ENCODE data around the gene CEP20.

Gene CEP20

DNA sequence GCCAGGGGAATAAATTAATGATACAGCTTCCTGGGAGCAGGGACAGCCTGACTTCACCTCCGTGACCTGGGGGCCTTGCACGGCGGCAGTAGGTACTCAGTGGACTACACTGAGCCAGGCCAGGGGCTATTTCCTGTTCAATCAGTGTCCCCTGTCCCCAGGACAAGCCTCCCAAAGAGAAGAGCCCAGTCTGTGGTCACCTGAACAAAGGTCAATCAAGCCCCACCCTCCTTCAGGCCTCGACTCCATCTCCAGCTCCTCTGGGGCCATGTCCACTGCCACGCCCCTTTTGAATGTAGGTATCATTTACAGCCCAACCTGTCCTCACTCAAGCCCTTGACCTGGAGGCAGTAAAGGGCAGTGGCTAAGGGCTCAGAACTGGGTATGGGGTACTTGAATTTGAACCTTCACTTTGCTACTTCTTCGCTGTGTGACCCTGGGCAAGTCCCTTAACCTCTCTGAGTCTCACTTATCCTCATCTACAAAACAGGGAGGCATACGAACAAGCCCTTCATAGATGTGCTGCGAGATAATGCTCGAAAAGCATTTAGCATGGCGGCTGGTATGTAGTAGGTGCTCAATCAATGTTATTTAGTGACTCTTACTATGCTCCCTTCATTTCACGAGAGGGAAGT, 60.6 kb downstream of the CEP20 start:
- Histone ChIP-seq H3K4me3 (ENCODE audit: low read depth, low read length) (no peak overlapping the region), H3K79me2 (ENCODE audit: control insufficient read depth, insufficient read depth, low read length, poor library complexity) (no peaks in the 10 kb centered on the region), H2BK120ac (ENCODE audit: insufficient read depth, low read length, poor library complexity) (no peak overlapping the region), H2BK5ac (ENCODE audit: low read depth, low read length, poor library complexity) (no peak overlapping the region), H3K27ac (ENCODE audit: low read depth, low read length) (no peak overlapping the region), H3K36me3 (ENCODE audit: control insufficient read depth in 1 of 2, insufficient read depth in 2 of 2, low read length in 2 of 2) (no peaks in the 10 kb centered on the region), H3K79me1 (ENCODE audit: low read length) (no peaks in the 10 kb centered on the region), H4K12ac (ENCODE audit: low read depth, low read length) (no peak overlapping the region), H2BK12ac (ENCODE audit: low read length) (no peak overlapping the region), H3K4me2 (ENCODE audit: low read length) (no peak overlapping the region), H3K4ac (ENCODE audit: low read depth, low read length) (no peak overlapping the region), H2AFZ (ENCODE audit: insufficient read depth, low read length, poor library complexity) (no peak overlapping the region), H4K8ac (ENCODE audit: low read depth, low read length) (no peak overlapping the region), H2AK5ac (ENCODE audit: low read length) (no peak overlapping the region), H3K4me1 (ENCODE audit: control insufficient read depth in 1 of 2, insufficient read depth in 2 of 2, low read length in 2 of 2) (no peaks in the 10 kb centered on the region), H3K18ac (ENCODE audit: low read length) (no peak overlapping the region), H3K27me3 (ENCODE audit: insufficient read depth, low read length) (no peaks in the 10 kb centered on the region), H3K9ac (ENCODE audit: low read length) (no peak overlapping the region), H3K23ac (ENCODE audit: low read length) (no peak overlapping the region), H4K91ac (ENCODE audit: low read depth, low read length) (no peak overlapping the region), H3K14ac (ENCODE audit: low read length) (no peak overlapping the region), H3K9me3 (ENCODE audit: insufficient read depth, low read depth, low read length) (no peaks in the 10 kb centered on the region)
- whole genome bisulfite sequencing (ENCODE audit: extremely low coverage, insufficient coverage, insufficient read length): no CpG with 5 or more reads among the region's 11 CpGs
- DNase-seq: no peak

DNA sequence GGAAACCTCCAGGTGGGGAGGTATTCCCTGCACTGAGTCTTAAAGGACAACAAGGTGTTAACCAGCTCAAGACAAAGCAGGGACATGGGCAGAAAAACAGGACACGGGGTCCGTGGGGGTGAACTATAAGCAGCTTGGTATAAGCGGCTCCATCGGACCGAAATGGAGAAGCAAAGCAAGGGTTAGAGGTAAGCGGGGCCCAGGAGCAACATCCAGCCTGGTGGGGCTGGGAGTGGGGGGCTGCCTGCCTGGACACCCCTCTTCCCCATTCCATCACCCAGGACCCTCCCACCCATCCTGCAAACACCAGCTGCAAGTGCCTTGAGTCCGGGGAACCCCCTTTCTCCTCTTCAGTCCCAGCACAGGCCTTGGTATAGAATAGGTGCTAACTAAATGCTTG, 61.1 kb downstream of the CEP20 start:
- H2AK5ac ChIP-seq (ENCODE audit: low read length): no peak overlapping the region
- no peak overlapping the region for H3K4ac ChIP-seq (ENCODE audit: low read depth, low read length)
- H3K9ac ChIP-seq (ENCODE audit: low read length): no peak overlapping the region
- no peaks in the 10 kb centered on the region for H3K79me1 ChIP-seq (ENCODE audit: low read length)
- no peak overlapping the region for H3K4me3 ChIP-seq (ENCODE audit: low read depth, low read length)
- H3K27me3 ChIP-seq (ENCODE audit: insufficient read depth, low read length): no peaks in the 10 kb centered on the region
- no peak for DNase-seq
- no peak overlapping the region for H3K14ac ChIP-seq (ENCODE audit: low read length)
- H4K91ac ChIP-seq (ENCODE audit: low read depth, low read length): no peak overlapping the region
- H4K12ac ChIP-seq (ENCODE audit: low read depth, low read length): no peak overlapping the region
- H2BK12ac ChIP-seq (ENCODE audit: low read length): no peak overlapping the region
- H3K9me3 ChIP-seq (ENCODE audit: insufficient read depth, low read depth, low read length): no peaks in the 10 kb centered on the region
- no peak overlapping the region for H2BK120ac ChIP-seq (ENCODE audit: insufficient read depth, low read length, poor library complexity)
- H3K23ac ChIP-seq (ENCODE audit: low read length): no peak overlapping the region
- H3K4me1 ChIP-seq (ENCODE audit: control insufficient read depth in 1 of 2, insufficient read depth in 2 of 2, low read length in 2 of 2): no peaks in the 10 kb centered on the region
- H3K79me2 ChIP-seq (ENCODE audit: control insufficient read depth, insufficient read depth, low read length, poor library complexity): no peaks in the 10 kb centered on the region
- H3K36me3 ChIP-seq (ENCODE audit: control insufficient read depth in 1 of 2, insufficient read depth in 2 of 2, low read length in 2 of 2): no peaks in the 10 kb centered on the region
- H3K27ac ChIP-seq (ENCODE audit: low read depth, low read length): no peak overlapping the region
- H3K4me2 ChIP-seq (ENCODE audit: low read length): no peak overlapping the region
- no peak overlapping the region for H2BK5ac ChIP-seq (ENCODE audit: low read depth, low read length, poor library complexity)
- no CpG with 5 or more reads among the region's 7 CpGs for WGBS (ENCODE audit: extremely low coverage, insufficient coverage, insufficient read length)
- H3K18ac ChIP-seq (ENCODE audit: low read length): no peak overlapping the region
- no peak overlapping the region for H2AFZ ChIP-seq (ENCODE audit: insufficient read depth, low read length, poor library complexity)
- no peak overlapping the region for H4K8ac ChIP-seq (ENCODE audit: low read depth, low read length)

DNA sequence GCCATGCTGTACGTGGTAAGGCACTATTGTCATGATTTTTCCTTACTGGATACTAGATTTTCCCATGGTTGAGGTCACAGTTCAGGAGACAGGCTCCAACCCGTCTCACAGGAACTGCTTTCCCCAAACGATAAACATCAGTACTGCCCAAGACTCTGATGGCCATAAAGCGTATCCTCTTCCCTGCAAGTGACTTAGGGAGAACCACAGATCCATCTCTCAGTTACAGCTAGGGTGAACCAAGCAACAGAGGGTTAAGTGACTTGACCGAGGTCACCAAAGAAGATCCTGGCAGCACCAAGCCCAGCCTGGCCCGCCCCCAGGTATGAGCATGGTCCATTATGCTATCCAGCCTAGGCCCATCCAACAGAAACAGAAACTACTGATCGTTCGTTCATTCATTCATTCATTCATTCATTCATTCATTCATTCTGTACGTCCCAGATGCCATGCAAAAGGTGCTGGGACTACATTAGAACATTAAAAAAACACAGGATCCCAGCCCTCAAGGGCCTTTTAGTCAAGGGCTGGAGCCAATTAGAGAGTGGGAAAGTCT, 62.6 kb downstream of the CEP20 start:
- no peak overlapping the region for H3K18ac ChIP-seq (ENCODE audit: low read length)
- no peaks in the 10 kb centered on the region for H3K79me2 ChIP-seq (ENCODE audit: control insufficient read depth, insufficient read depth, low read length, poor library complexity)
- H3K14ac ChIP-seq (ENCODE audit: low read length): no peak overlapping the region
- H2AK5ac ChIP-seq (ENCODE audit: low read length): no peak overlapping the region
- no peaks in the 10 kb centered on the region for H3K4me1 ChIP-seq (ENCODE audit: control insufficient read depth in 1 of 2, insufficient read depth in 2 of 2, low read length in 2 of 2)
- H3K4me3 ChIP-seq (ENCODE audit: low read depth, low read length): no peak overlapping the region
- H4K12ac ChIP-seq (ENCODE audit: low read depth, low read length): no peak overlapping the region
- no peak overlapping the region for H2BK120ac ChIP-seq (ENCODE audit: insufficient read depth, low read length, poor library complexity)
- no peak overlapping the region for H3K4me2 ChIP-seq (ENCODE audit: low read length)
- DNase-seq: no peak
- H4K91ac ChIP-seq (ENCODE audit: low read depth, low read length): no peak overlapping the region
- no peak overlapping the region for H4K8ac ChIP-seq (ENCODE audit: low read depth, low read length)
- no peak overlapping the region for H2BK5ac ChIP-seq (ENCODE audit: low read depth, low read length, poor library complexity)
- no peak overlapping the region for H2AFZ ChIP-seq (ENCODE audit: insufficient read depth, low read length, poor library complexity)
- no peak overlapping the region for H3K9ac ChIP-seq (ENCODE audit: low read length)
- no peaks in the 10 kb centered on the region for H3K27me3 ChIP-seq (ENCODE audit: insufficient read depth, low read length)
- no peak overlapping the region for H3K4ac ChIP-seq (ENCODE audit: low read depth, low read length)
- H3K23ac ChIP-seq (ENCODE audit: low read length): no peak overlapping the region
- H3K9me3 ChIP-seq (ENCODE audit: insufficient read depth, low read depth, low read length): no peaks in the 10 kb centered on the region
- no peaks in the 10 kb centered on the region for H3K79me1 ChIP-seq (ENCODE audit: low read length)
- H3K27ac ChIP-seq (ENCODE audit: low read depth, low read length): no peak overlapping the region
- WGBS (ENCODE audit: extremely low coverage, insufficient coverage, insufficient read length): no CpG with 5 or more reads among the region's 9 CpGs
- H2BK12ac ChIP-seq (ENCODE audit: low read length): no peak overlapping the region
- no peaks in the 10 kb centered on the region for H3K36me3 ChIP-seq (ENCODE audit: control insufficient read depth in 1 of 2, insufficient read depth in 2 of 2, low read length in 2 of 2)

DNA sequence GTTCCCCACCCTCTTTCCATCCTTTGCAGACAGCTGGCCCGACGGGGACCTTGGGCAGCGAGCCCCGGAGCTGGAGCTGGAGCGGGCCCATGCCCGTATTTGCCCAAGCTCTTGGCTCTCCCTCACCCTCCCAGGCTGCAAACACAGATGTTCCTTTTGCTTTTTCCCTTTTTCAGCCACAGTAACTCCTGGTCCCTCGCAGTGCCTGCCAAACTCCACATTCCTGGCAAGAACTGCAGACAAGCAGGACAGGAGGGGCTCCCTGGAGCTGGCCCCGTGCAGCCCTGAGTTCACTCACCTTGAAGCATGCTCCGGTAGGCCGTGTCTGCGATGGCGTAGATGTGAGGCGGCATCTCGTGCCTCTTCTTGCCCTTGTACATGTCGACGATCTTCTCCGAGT, 65.4 kb downstream of the CEP20 start:
- Histone ChIP-seq H2AK5ac (ENCODE audit: low read length) (no peak overlapping the region), H4K8ac (ENCODE audit: low read depth, low read length) (no peak overlapping the region), H3K23ac (ENCODE audit: low read length) (no peak overlapping the region), H3K4me2 (ENCODE audit: low read length) (no peak overlapping the region), H3K36me3 (ENCODE audit: control insufficient read depth in 1 of 2, insufficient read depth in 2 of 2, low read length in 2 of 2) (no peaks in the 10 kb centered on the region), H3K18ac (ENCODE audit: low read length) (no peak overlapping the region), H2BK12ac (ENCODE audit: low read length) (no peak overlapping the region), H3K79me2 (ENCODE audit: control insufficient read depth, insufficient read depth, low read length, poor library complexity) (no peaks in the 10 kb centered on the region), H3K9ac (ENCODE audit: low read length) (no peak overlapping the region), H3K14ac (ENCODE audit: low read length) (no peak overlapping the region), H3K27me3 (ENCODE audit: insufficient read depth, low read length) (no peaks in the 10 kb centered on the region), H3K27ac (ENCODE audit: low read depth, low read length) (no peak overlapping the region), H3K4me1 (ENCODE audit: control insufficient read depth in 1 of 2, insufficient read depth in 2 of 2, low read length in 2 of 2) (no peaks in the 10 kb centered on the region), H3K4me3 (ENCODE audit: low read depth, low read length) (no peak overlapping the region), H3K9me3 (ENCODE audit: insufficient read depth, low read depth, low read length) (peaks cover 1% of the 10 kb centered on the region), H2BK5ac (ENCODE audit: low read depth, low read length, poor library complexity) (no peak overlapping the region), H3K4ac (ENCODE audit: low read depth, low read length) (no peak overlapping the region), H4K12ac (ENCODE audit: low read depth, low read length) (no peak overlapping the region), H2BK120ac (ENCODE audit: insufficient read depth, low read length, poor library complexity) (no peak overlapping the region), H2AFZ (ENCODE audit: insufficient read depth, low read length, poor library complexity) (no peak overlapping the region), H4K91ac (ENCODE audit: low read depth, low read length) (no peak overlapping the region), H3K79me1 (ENCODE audit: low read length) (no peaks in the 10 kb centered on the region)
- DNase-seq: no peak
- WGBS (ENCODE audit: extremely low coverage, insufficient coverage, insufficient read length): no CpG with 5 or more reads among the region's 17 CpGs
